Measurements from ENCODE around the gene PCNX2. TPM values are rescaled to one million over a fixed set of nuclear protein-coding genes. Genes with fewer than 3 reads are reported as not detected.

The PCNX2 gene
- total and polyA plus RNA-seq, 2 of the 8 experiments (the other 6 are each of a cell fraction or from before 2014, with no cell fraction given), result 46.1 to 57.6 TPM

- Histone ChIP-seq H3K4me3 (ENCODE audit: extremely low read depth in 1 of 4, insufficient read depth in 2 of 4, low read depth in 3 of 4, low read length in 4 of 4) (no peak overlapping the region), H3K23me2 (ENCODE audit: low read depth, low read length) (no peaks in the 10 kb centered on the region), H3K27ac (ENCODE audit: low read depth, low read length) (no peak overlapping the region), H4K20me1 (replicated peaks in 1 of 2; ENCODE audit: control insufficient read depth in 1 of 2, insufficient read depth in 2 of 2, low read length in 2 of 2) (peaks cover 3 to 4% of the 10 kb centered on the region in 2 experiments), H2BK20ac (ENCODE audit: low read length) (no peak overlapping the region), H3K27me3 (replicated peaks in 1 of 4; ENCODE audit: control insufficient read depth in 3 of 4, extremely low read depth in 1 of 4, insufficient read depth in 3 of 4, low read length in 3 of 4) (no peaks in the 10 kb centered on the region), H3K4me1 (replicated peaks in 1 of 4; ENCODE audit: control insufficient read depth in 3 of 4, insufficient read depth in 4 of 4, low read length in 3 of 4) (peaks cover 0 to 1% (median 0%) of the 10 kb centered on the region in 4 experiments; a peak in 1 of 7 replicates), H3K36me3 (ENCODE audit: control insufficient read depth in 2 of 4, insufficient read depth in 4 of 4, low read length in 3 of 4) (peaks cover 18 to 48% (median 34%) of the 10 kb centered on the region in 4 experiments), H2AFZ (ENCODE audit: low read length) (no peak overlapping the region), H4K5ac (ENCODE audit: insufficient read length, low read depth, low read length) (no peak overlapping the region), H3K18ac (ENCODE audit: extremely low read depth, low read length) (no peak overlapping the region), H3K9me3 (ENCODE audit: insufficient read depth in 2 of 2, low read depth in 1 of 2, low read length in 1 of 2) (no peaks in the 10 kb centered on the region), H2BK5ac (ENCODE audit: low read depth, low read length) (no peak overlapping the region), H3K23ac (ENCODE audit: insufficient read length) (no peak overlapping the region), H3K56ac (replicated peaks; ENCODE audit: insufficient read length, low read depth, low read length) (no peak overlapping the region), H3K79me1 (ENCODE audit: low read depth, low read length) (peaks cover 3% of the 10 kb centered on the region), H3K9ac (replicated peaks in 1 of 4; ENCODE audit: extremely low read depth in 1 of 4, low read depth in 3 of 4, low read length in 3 of 4) (no peak overlapping the region), H4K8ac (ENCODE audit: extremely low read depth, insufficient read depth, low read length) (no peak overlapping the region), H3K4me2 (ENCODE audit: insufficient read depth in 1 of 2, low read depth in 2 of 2, low read length in 2 of 2) (no peak overlapping the region), H2BK15ac (ENCODE audit: low read length) (no peak overlapping the region), H2BK120ac (replicated peaks; ENCODE audit: low read depth, low read length) (no peak overlapping the region), H2BK12ac (ENCODE audit: low read depth, low read length) (no peak overlapping the region), H4K91ac (replicated peaks; ENCODE audit: insufficient read length, low read length) (no peak overlapping the region), H2AK5ac (ENCODE audit: low read depth, low read length) (no peak overlapping the region), H3K14ac (ENCODE audit: insufficient read length) (no peak overlapping the region), H3K79me2 (ENCODE audit: control insufficient read depth in 1 of 2, insufficient read depth in 2 of 2, low read length in 2 of 2) (peaks cover 3 to 39% of the 10 kb centered on the region in 2 experiments; a peak in 3 of 4 replicates), H3K4ac (replicated peaks; ENCODE audit: insufficient read length, low read depth, low read length) (no peak overlapping the region)
- no peak for DNase-seq (ENCODE audit: low read depth in 1 of 2, low spot score in 2 of 2)
- WGBS, 2 experiments (ENCODE audit: extremely low coverage in 1 of 2, insufficient coverage in 1 of 2, insufficient read length in 1 of 2, insufficient replicate concordance in 2 of 2, low coverage in 1 of 2, low lambda C conversion rate in 2 of 2, missing lambda C conversion rate in 1 of 2), result 91% methylated on average over 1 of the region's 1 CpG; no CpG with 5 or more reads in 1 of the 2 experiments
- FAIRE-seq, result peak; percentile 60
- POLR2A ChIA-PET (ENCODE audit: partially characterized antibody), result interaction anchor here (1.1 kb wide), 1 partner anchor 11 kb away, joined by 3 read pairs; no protein-coding TSS in a partner anchor
- CTCF ChIA-PET (ENCODE audit: partially characterized antibody), result interaction anchor here (0.9 to 1.6 kb wide), 4 partner anchors 12 to 583 kb away, joined by 3 read pairs; no protein-coding TSS in a partner anchor
- TF ChIP-seq POU5F1 (IDR thresholded peaks at IDR 0.05; ENCODE audit: low read depth, low read length), result no peak
These were observed 39.3 kb downstream of the PCNX2 start for GRCh38 chr1:233256191-233256590.
